ENCODE measurements around the gene SETBP1.

GRCh38 chr18:44954257-44954656 is 273.6 kb downstream of the SETBP1 start:
- TF ChIP-seq CTCF (IDR thresholded peaks at IDR 0.05), result no peak
- no peak for TF ChIP-seq POLR2A (IDR thresholded peaks at IDR 0.05)

Data from lower leg skin (tissue), 3 donors.